AG09309 (cell line): ENCODE measurements around the gene BRI3BP.
"Not testable (repeated sequence)": the region's sequence is repeated elsewhere in the genome, so short reads cannot be mapped to it uniquely, and the experiment has no call there.

Source experiments
- DNase-seq: peaks from one replicate; pipeline ENCODE4 v3.0.0-alpha.2; 2010; ENCODE audit warnings: low read depth
- H3K4me3 ChIP-seq: 2 replicates; pipeline ENCODE4 v1.5.1; 2011; ENCODE audit warnings: mild to moderate bottlenecking, low read depth, low read length, moderate library complexity; ENCODE audit not compliant: control insufficient read depth
- TF ChIP-seq, protein P1 (sequence below): IDR thresholded peaks from 2 replicates; pipeline ENCODE4 v1.5.1; 2011; ENCODE audit warnings: mild to moderate bottlenecking, low read depth, low read length, inconsistent platforms; ENCODE audit not compliant: insufficient read depth, control insufficient read depth; ENCODE audit errors: missing control alignments

Gene BRI3BP

DNA sequence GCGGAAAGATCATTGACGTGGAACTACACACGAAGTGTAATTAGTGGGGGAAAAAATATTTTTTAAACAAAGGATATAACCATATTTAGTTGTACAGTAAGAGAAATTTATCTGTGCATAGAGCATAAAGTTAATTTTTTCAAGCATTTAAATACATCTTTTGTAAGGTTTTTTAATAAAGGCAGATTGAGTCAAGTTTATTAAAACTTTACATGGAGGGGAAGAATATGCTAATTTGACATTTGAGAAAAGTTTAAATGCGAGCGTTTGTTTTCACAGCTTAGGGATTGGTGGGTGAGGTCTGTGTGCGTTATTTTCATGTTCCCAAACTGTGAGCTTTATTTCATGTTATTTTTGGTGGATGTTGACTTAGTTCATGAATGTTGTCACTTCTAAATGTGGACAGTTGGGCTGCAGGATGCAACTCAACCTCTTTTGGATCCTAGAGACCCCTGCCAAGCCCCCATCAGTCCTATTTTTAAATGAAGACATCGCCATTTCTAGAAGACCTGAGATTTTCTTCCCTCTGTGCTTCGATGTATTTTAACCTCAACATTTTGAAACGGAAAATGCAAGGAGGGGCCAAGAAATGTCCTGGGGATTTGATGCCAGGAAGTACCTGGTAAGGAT, 32.3 kb downstream of the BRI3BP start:
- TF ChIP-seq, protein P1, sequence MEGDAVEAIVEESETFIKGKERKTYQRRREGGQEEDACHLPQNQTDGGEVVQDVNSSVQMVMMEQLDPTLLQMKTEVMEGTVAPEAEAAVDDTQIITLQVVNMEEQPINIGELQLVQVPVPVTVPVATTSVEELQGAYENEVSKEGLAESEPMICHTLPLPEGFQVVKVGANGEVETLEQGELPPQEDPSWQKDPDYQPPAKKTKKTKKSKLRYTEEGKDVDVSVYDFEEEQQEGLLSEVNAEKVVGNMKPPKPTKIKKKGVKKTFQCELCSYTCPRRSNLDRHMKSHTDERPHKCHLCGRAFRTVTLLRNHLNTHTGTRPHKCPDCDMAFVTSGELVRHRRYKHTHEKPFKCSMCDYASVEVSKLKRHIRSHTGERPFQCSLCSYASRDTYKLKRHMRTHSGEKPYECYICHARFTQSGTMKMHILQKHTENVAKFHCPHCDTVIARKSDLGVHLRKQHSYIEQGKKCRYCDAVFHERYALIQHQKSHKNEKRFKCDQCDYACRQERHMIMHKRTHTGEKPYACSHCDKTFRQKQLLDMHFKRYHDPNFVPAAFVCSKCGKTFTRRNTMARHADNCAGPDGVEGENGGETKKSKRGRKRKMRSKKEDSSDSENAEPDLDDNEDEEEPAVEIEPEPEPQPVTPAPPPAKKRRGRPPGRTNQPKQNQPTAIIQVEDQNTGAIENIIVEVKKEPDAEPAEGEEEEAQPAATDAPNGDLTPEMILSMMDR = no peak
- no peak overlapping the region for H3K4me3 ChIP-seq
- no peak for DNase-seq

GRCh38 chr12:125028106-125028505, 34.7 kb downstream of the BRI3BP start:
- TF ChIP-seq, protein P1 = no peak
- DNase-seq = no peak
- no peak overlapping the region for H3K4me3 ChIP-seq

- TF ChIP-seq, protein P1 = no peak
- DNase-seq = no peak
- H3K4me3 ChIP-seq = no peak overlapping the region
Measured at GRCh38 chr12:125029761-125030358, 36.4 kb downstream of the BRI3BP start.

DNA sequence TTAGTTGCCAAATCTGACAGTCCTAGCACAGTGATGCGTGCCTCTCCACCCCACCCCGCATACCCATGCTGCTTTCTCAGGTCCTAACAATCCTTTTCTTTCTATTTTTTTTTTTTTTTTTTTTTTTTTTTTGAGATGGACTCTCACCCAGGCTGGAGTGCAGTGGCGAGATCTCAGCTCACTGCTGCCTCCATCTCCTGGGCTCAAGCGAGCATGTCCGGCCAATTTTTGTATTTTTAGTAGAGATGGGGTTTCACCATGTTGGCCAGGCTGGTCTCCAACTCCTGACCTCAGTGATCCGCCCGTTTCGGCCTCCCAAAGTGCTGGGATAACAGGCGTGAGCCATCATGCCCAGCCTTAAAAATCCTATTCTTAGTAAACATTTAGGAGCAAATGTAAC, 38.0 kb downstream of the BRI3BP start:
- not testable (repeated sequence) for DNase-seq, H3K4me3 ChIP-seq

- no peak overlapping the region for H3K4me3 ChIP-seq
- TF ChIP-seq, protein P1 = no peak
- DNase-seq = no peak
Measured at GRCh38 chr12:125032466-125033152, 39.2 kb downstream of the BRI3BP start.

- TF ChIP-seq, protein P1 = no peak
- no peak for DNase-seq
- no peak overlapping the region for H3K4me3 ChIP-seq
Measured at GRCh38 chr12:125033288-125033687, 39.8 kb downstream of the BRI3BP start.

- DNase-seq = no peak
- TF ChIP-seq, protein P1 = no peak
- H3K4me3 ChIP-seq = no peak overlapping the region
Measured at GRCh38 chr12:125038976-125039625, 45.7 kb downstream of the BRI3BP start.
